Small intestine (tissue), 7 donors: ENCODE measurements around the gene SLC43A1. TPM values are rescaled to one million over a fixed set of nuclear protein-coding genes. Genes with fewer than 3 reads are reported as not detected.
A peak's percentile ranks its signal among the peaks of the same experiment; 100 is the strongest.

Experiments
- DNase-seq, 2 donors: peaks; one replicate each; pipeline versions ENCODE4 v3.0.0 to v3.0.0-alpha.2; 2013
- FAIRE-seq: peaks from 2 replicates; lab custom pipeline; 2012; peaks lifted over from hg19 to GRCh38; lab: Jason Lieb, UNC
- H3K27ac ChIP-seq, 3 donors: one replicate each; pipeline ENCODE4 v1.5.1; 2013; ENCODE audit warnings: low read length in 2 of 3, mild to moderate bottlenecking in 2 of 3, control low read depth in 1 of 3, inconsistent platforms in 1 of 3, low read depth in 1 of 3, moderate library complexity in 1 of 3
- H3K27me3 ChIP-seq, 3 donors: one replicate each; pipeline ENCODE4 v1.6.1; 2013; ENCODE audit warnings: low read length in 3 of 3, inconsistent platforms in 1 of 3; ENCODE audit not compliant: control insufficient read depth in 3 of 3, insufficient read depth in 3 of 3
- H3K36me3 ChIP-seq, 3 donors: one replicate each; pipeline ENCODE4 v1.6.1; 2013; ENCODE audit warnings: low read length in 3 of 3, inconsistent platforms in 1 of 3, low read depth in 1 of 3, mild to moderate bottlenecking in 1 of 3, moderate library complexity in 1 of 3; ENCODE audit not compliant: control insufficient read depth in 3 of 3, insufficient read depth in 2 of 3
- H3K4me1 ChIP-seq, 3 donors: one replicate each; pipeline ENCODE4 v1.6.1; 2013; ENCODE audit warnings: low read length in 2 of 3, inconsistent platforms in 1 of 3, low read depth in 1 of 3, mild to moderate bottlenecking in 1 of 3, moderate library complexity in 1 of 3; ENCODE audit not compliant: control insufficient read depth in 3 of 3, insufficient read depth in 2 of 3
- H3K4me3 ChIP-seq, 3 donors: one replicate each; pipeline ENCODE4 v1.5.1; 2013; ENCODE audit warnings: low read length in 3 of 3, control low read depth in 1 of 3, inconsistent platforms in 1 of 3, low read depth in 1 of 3, mild to moderate bottlenecking in 1 of 3, moderate library complexity in 1 of 3
- H3K9me3 ChIP-seq, 2 donors: one replicate each; pipeline ENCODE4 v1.6.1; 2013; ENCODE audit warnings: low read depth in 1 of 2, low read length in 1 of 2; ENCODE audit not compliant: control insufficient read depth in 2 of 2, insufficient read depth in 1 of 2
- WGBS, 3 donors: extraction: QIAGEN DNeasy Blood & Tissue Kit; methylation state at CpG; one replicate each; pipeline ENCODE4 v1.1.7; 2013; 5-methylcytosine and 5-hydroxymethylcytosine counted together
- polyA plus RNA-seq, 4 donors: library from polyadenylated mRNA; stranded (reverse) in 3 of 4; unstranded in 1 of 4; fragments of 200-250 nt in 3 of 4; fragments of 120-200 nt in 1 of 4; gene quantifications; one replicate each; pipeline versions ENCODE4 v1.2.1 to v1.2.3, GENCODE V29; 2013
- donor health status: healthy with polysubstance abuse.
- donor health status: control.
- donor health status: control.
- donor health status: Bipolar disorder and iron deficiency.
- donor health status: healthy.

Gene SLC43A1
- polyA plus RNA-seq, 4 donors: 0.67 to 25.0 (median 7.9) TPM

DNA sequence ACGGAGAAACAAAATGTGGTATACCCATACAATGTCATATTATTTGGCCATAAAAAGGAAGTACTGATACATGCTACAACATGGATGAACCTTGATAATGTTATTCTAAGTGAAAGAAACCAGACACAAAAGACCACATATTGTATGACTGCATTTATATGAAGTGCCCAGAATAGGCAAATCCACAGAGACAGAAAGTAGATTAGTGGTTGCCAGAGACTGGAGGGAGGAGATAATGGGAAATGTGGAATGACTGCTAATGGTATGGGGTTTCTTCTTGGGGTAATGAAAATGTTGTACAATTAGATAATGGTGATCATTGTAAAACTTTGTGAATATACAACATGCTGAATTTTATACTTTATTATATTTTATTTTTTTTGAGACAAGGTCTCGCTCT lies 5.6 kb upstream of the SLC43A1 start:
- H3K27me3 ChIP-seq: peaks cover 0 to under 1% (median 0%) of the 10 kb centered on the region in 3 donors
- no peak overlapping the region for H3K27ac ChIP-seq
- FAIRE-seq: no peak
- no peak overlapping the region for H3K4me3 ChIP-seq
- H3K4me1 ChIP-seq: peaks cover 0 to 1% (median 0%) of the 10 kb centered on the region in 3 donors
- no peaks in the 10 kb centered on the region for H3K9me3 ChIP-seq
- no peaks in the 10 kb centered on the region for H3K36me3 ChIP-seq
- DNase-seq: no peak
- WGBS, 3 donors: 90 to 96% (median 96%) methylated on average over 2 of the region's 2 CpGs

DNA sequence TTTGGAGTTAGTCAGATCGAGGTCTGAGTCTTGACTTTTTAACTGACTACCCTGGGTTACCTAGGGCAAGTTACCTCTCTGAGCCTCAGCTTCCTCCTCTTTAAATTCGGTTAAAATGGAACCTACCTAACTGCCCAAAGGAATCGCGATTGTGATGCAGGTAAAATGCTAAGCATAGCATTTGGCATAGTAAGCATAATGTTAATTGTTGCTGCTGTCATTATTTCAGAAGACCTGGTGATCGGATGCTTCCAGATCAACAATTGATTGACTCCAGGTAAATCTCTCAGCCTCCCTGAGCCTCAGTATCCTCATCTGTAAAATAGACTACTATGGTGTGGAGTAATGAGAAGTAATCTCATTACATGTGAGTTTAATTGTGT lies 550 bp upstream of the SLC43A1 start:
- Histone ChIP-seq H3K27ac (no peak overlapping the region), H3K36me3 (peaks cover 0 to 8% (median 0%) of the 10 kb centered on the region in 3 donors), H3K9me3 (no peaks in the 10 kb centered on the region), H3K4me1 (peaks cover 2 to 13% (median 6%) of the 10 kb centered on the region in 3 donors), H3K4me3 (peak overlapping the region; percentile 53 to 77 (median 56)), H3K27me3 (peaks cover 0 to 5% (median 0%) of the 10 kb centered on the region in 3 donors)
- FAIRE-seq (no peak), DNase-seq (no peak)
- 14 to 20% (median 15%) methylated on average over 5 of the region's 5 CpGs for WGBS, 3 donors

DNA sequence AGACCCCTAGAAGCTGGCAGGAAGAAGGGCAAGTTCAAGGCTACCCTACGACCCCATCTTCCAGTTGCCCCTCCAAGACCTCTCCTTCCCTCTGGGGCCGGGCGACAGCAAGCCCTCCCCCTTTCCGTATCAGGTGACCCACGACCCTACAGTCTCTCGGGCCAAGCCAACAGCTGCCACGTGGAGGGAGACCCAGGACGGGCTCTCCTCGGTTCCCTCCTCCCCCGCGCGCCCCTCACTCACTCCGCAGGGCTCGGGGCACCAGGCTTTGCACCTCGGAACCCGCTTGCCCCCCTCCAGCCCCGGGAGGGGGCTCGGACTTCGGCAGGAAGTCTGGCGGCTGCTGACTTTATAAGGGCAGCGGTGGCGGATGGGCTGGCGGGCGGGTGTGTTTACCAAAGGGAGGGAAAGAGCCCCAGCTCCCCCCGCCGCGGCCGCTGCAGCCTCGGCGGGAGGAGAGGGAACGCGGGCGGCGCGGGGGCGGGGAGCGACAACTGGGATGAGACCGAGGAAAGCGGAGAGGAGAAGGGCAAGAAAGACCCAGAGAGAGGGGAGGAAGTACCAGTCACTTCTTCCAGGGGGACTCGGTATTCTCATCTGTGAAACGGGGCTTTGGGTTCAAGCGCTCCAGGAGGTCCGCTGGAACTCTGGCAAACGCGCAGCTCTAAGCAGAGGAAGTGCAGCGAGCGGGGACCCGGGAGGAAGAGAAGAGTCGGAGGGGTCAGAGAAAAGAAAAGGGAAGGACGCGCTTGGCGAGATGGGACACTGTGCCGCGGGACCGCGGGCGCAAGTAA lies 767 bp downstream of the SLC43A1 start:
- WGBS, 3 donors: 1% methylated on average over 47 to 57 of the region's 57 CpGs
- peak overlapping the region; percentile 53 to 77 (median 56) for H3K4me3 ChIP-seq
- peak; percentile 30 to 68 for DNase-seq
- peaks cover 0 to 5% (median 0%) of the 10 kb centered on the region in 3 donors for H3K27me3 ChIP-seq
- peaks cover 0 to 8% (median 0%) of the 10 kb centered on the region in 3 donors for H3K36me3 ChIP-seq
- no peak for FAIRE-seq
- H3K9me3 ChIP-seq: no peaks in the 10 kb centered on the region
- H3K4me1 ChIP-seq: peaks cover 2 to 13% (median 6%) of the 10 kb centered on the region in 3 donors
- H3K27ac ChIP-seq: peak overlapping the region in 2 of 3 donors; percentile 28 to 32

DNA sequence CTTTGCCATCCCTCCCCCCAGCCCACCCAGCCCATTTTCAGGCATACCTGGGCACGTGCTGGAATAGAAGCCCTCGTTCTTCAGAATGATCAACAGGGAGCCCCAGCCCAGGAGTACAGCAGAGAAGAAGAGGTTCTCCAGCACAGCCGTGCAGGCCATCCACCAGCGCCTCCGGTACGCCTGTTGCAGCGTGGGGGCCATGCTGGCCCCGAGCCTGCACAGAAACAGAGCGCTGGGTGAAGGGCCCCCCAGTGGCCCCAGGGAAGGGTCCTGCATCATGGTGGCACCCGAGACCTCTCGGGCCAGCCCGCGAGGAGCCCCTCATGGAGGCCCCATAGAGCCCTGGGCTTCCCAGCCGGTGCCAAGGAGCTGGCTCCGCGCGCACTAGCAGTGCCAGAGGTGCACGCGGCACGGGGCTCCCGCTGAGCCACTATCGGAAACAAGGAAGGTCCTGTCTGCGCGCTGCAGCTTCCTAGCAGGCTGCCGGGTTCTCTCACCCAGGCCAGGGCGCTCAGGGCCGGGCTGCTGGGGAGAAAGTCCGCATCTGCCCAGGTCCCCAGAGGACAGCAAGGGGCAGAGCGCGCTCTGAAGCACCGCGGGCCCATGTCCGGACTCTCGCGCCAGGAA lies 1.5 kb downstream of the SLC43A1 start:
- FAIRE-seq: no peak
- peak overlapping the region; percentile 53 to 77 (median 56) for H3K4me3 ChIP-seq
- DNase-seq: peak; percentile 54 to 65
- WGBS, 3 donors: 12 to 16% (median 14%) methylated on average over 28 to 35 of the region's 35 CpGs
- peaks cover 0 to 8% (median 0%) of the 10 kb centered on the region in 3 donors for H3K36me3 ChIP-seq
- H3K27ac ChIP-seq: peak overlapping the region in 2 of 3 donors; percentile 28 to 32
- H3K4me1 ChIP-seq: peaks cover 2 to 13% (median 6%) of the 10 kb centered on the region in 3 donors
- H3K9me3 ChIP-seq: no peaks in the 10 kb centered on the region
- H3K27me3 ChIP-seq: peaks cover 0 to 5% (median 0%) of the 10 kb centered on the region in 3 donors

DNA sequence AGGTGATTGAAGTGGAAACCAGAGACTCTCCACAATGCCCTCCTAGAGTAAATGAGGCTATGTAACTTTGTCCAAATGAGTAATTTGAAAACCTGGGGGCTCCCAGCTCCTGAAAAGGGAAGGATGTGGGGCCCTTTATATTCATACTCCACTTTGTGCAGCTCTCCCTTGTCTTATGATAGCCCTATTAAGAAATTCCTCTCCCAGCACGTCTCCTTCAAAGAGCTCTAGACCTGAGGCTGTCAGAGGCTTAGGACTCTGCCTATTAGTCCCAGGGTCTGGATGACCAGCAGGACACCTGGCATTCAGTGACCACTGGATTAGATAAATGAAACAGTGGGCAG lies 2.1 kb downstream of the SLC43A1 start:
- 31 to 48% (median 36%) methylated on average over 1 of the region's 1 CpG for WGBS, 3 donors
- no peak for FAIRE-seq

DNA sequence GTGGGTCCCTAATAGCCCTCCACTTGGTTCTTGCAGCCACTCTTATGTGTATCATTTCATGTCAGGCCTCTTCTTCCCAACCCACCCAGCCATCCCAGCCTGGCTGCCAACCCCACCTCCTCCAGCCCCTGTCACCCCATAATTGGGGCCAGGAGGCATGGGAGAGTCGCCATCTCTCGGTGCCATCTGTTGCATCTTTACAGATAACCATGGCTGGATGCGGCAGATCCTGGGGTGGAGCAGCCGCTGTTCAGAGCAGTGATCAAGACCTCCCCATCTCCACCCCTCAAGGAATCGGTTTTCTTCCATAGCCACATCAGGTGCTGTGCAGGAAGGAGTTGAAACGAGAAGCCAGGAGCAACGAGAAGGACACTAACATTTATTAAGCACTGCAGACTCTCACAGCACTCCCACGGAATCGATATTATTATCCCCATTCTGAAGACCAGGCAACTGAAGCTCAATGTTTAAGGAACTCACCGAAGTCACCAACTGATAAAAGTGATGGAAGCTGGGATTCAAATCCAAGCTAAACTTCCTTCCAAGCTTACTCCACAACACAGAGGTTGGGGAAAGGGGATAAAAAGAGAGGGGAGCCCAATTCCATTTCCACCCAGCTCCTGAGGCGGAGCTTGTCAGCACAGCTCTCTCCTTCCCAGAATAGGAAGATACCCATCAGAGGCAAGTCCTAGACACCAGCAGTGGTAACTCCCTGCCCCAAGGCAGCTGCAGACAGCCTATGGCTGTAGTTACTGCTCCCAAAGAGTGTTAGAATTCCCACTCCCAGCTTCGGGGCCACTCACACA lies 2.7 kb downstream of the SLC43A1 start:
- 82 to 86% (median 85%) methylated on average over 12 of the region's 12 CpGs for WGBS, 3 donors
- peak overlapping the region in 1 of 3 donors; percentile 9 for H3K27ac ChIP-seq
- no peak overlapping the region for H3K4me3 ChIP-seq
- H3K9me3 ChIP-seq: no peaks in the 10 kb centered on the region
- H3K27me3 ChIP-seq: peaks cover 0 to 5% (median 0%) of the 10 kb centered on the region in 3 donors
- H3K36me3 ChIP-seq: peaks cover 0 to 8% (median 0%) of the 10 kb centered on the region in 3 donors
- H3K4me1 ChIP-seq: peaks cover 2 to 13% (median 6%) of the 10 kb centered on the region in 3 donors
- no peak for DNase-seq
- no peak for FAIRE-seq

More for the DNA sequence above, 2.1 kb downstream of the SLC43A1 start:
- peaks cover 0 to 8% (median 0%) of the 10 kb centered on the region in 3 donors for H3K36me3 ChIP-seq
- peak overlapping the region in 1 of 3 donors; percentile 9 for H3K27ac ChIP-seq
- H3K4me3 ChIP-seq: no peak overlapping the region
- peaks cover 2 to 13% (median 6%) of the 10 kb centered on the region in 3 donors for H3K4me1 ChIP-seq
- H3K9me3 ChIP-seq: no peaks in the 10 kb centered on the region
- peaks cover 0 to 5% (median 0%) of the 10 kb centered on the region in 3 donors for H3K27me3 ChIP-seq
- no peak for DNase-seq

DNA sequence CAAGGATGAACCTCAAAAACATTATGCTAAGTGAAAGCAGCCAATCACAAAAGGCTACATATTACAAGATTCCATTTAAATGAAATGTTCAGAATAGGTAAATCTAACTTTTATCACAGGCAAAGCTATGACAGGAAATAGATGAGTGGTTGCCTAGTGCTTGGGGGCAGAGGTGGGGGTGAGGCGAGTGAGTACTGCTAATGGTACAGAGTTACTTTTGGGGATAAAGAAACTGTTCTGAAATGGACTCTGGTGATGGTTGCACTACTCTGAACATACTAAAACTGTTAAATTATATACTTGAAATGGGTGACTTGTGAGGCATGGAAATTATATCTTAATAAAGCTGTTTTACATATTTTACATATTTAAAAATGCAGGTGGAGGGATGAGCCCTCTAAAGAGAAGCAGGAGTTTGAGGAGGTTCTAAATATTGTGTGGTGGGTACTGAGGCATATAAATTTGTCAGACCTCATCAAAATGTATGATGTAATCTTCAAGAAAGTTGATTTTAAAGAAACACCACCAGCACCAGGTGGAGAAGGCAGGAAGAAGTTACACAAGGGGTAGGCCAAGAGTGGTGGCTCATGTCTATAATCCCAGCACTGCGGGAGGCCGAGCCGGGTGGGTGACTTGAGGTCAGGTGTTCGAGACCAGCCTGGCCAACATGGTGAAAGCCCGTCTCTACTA lies 3.6 kb downstream of the SLC43A1 start:
- no peak for FAIRE-seq
- Histone ChIP-seq H3K27me3 (peaks cover 0 to 5% (median 0%) of the 10 kb centered on the region in 3 donors), H3K4me1 (peaks cover 2 to 13% (median 6%) of the 10 kb centered on the region in 3 donors), H3K27ac (no peak overlapping the region), H3K36me3 (peaks cover 0 to 8% (median 0%) of the 10 kb centered on the region in 3 donors), H3K9me3 (no peaks in the 10 kb centered on the region), H3K4me3 (no peak overlapping the region)
- no peak for DNase-seq
- WGBS, 3 donors: 91 to 96% (median 91%) methylated on average over 6 of the region's 6 CpGs
